GM12865 (cell line): Measurements from ENCODE around the gene SMIM26.

Source experiments
- DNase-seq: peaks from one replicate; pipeline ENCODE4 v3.0.0; 2010; ENCODE audit warnings: low read depth
- H3K4me3 ChIP-seq: 2 replicates; pipeline ENCODE4 v1.5.1; 2011; ENCODE audit warnings: mild to moderate bottlenecking, low read depth, low read length, control low read depth
- CTCF ChIP-seq: IDR thresholded peaks from 2 replicates; pipeline ENCODE4 v1.5.1; 2011; ENCODE audit warnings: low read length, control low read depth, low read depth, inconsistent platforms; ENCODE audit not compliant: insufficient read depth; ENCODE audit errors: missing control alignments

SMIM26 gene

GRCh38 chr20:18596270-18596669 is 29.0 kb downstream of the SMIM26 start:
- DNase-seq: no peak
- no peak overlapping the region for H3K4me3 ChIP-seq
- TF ChIP-seq CTCF: no peak

GRCh38 chr20:18609741-18610140 is 42.5 kb downstream of the SMIM26 start:
- H3K4me3 ChIP-seq: no peak overlapping the region
- DNase-seq: no peak
- no peak for TF ChIP-seq CTCF

GRCh38 chr20:18611492-18611891 is 44.3 kb downstream of the SMIM26 start:
- TF ChIP-seq CTCF: no peak
- DNase-seq: no peak
- no peak overlapping the region for H3K4me3 ChIP-seq

- TF ChIP-seq CTCF: no peak
- no peak overlapping the region for H3K4me3 ChIP-seq
- no peak for DNase-seq
Observed at GRCh38 chr20:18613553-18613952, 46.3 kb downstream of the SMIM26 start.

- TF ChIP-seq CTCF: no peak
- no peak for DNase-seq
Observed at GRCh38 chr20:18614244-18614643, 47.0 kb downstream of the SMIM26 start.

GRCh38 chr20:18615020-18615650 is 47.9 kb downstream of the SMIM26 start:
- H3K4me3 ChIP-seq: no peak overlapping the region
- no peak for TF ChIP-seq CTCF
- no peak for DNase-seq

More at GRCh38 chr20:18614244-18614643, 47.0 kb downstream of the SMIM26 start:
- H3K4me3 ChIP-seq: no peak overlapping the region
